GF-D8 (cell line): ENCODE measurements around the gene BTBD17.
A peak's percentile ranks its signal among the peaks of the same experiment; 100 is the strongest.

ENCODE experiments used
- DNase-seq: peaks from one replicate; lab custom pipeline; 2025; lab: John Stamatoyannopoulos, UW

The BTBD17 gene

DNA sequence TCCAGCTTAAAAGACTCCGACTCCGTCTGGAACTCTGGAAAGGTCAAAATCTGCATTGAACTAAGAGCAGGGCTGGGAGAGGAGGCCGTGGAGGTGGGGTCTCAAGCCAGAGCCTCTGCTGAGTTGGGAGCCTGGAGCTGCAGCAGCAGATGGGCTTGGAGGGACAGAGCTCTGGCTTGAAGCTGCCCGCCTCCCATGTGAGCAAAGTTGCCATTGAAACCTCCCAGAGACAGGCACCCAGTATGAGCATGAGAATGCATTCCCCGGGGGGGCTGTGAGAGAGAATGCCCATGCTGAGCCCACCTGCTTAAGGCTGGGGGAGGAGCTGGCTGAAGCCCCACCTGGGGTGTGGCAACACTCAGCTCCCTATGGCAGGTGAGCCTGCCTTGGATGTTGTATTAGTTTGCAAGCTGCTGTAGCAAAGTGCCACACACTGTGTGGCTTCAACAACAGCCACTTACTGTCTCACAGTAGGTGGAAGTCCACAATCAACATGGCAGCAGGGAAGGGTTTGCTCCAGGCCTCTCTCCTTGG lies 26.1 kb downstream of the BTBD17 start:
- no peak for DNase-seq

DNA sequence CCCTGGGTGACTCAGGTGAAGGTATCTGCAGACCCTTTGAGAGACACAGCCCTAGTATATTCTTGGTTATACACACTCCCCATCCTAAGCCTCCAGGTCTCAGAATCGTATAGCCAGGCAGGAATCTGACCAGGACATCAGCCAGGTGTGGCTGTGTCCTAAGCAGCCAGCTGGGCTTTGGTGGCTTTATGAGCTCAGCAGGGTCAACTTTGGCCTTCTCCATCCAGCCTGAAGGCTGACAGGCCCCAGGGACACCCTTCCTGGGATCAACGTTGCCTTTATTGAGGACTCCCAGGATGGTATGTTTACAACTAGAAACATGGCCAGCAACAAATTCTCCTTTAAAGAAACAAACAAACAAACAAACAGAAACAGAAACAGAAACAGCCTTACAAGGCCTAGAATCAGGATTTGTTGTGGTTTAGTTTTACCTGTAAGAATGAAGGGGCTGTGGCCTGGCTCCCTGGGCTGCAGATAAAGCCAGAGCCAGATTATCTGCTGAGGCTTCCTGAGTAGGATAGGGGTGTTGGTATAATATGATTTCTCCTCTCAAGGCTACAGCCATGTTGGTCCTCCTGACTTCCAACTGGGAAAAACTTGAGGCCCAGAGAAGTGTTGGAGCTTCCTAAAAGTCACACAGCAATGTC lies 27.2 kb downstream of the BTBD17 start:
- DNase-seq: no peak

DNA sequence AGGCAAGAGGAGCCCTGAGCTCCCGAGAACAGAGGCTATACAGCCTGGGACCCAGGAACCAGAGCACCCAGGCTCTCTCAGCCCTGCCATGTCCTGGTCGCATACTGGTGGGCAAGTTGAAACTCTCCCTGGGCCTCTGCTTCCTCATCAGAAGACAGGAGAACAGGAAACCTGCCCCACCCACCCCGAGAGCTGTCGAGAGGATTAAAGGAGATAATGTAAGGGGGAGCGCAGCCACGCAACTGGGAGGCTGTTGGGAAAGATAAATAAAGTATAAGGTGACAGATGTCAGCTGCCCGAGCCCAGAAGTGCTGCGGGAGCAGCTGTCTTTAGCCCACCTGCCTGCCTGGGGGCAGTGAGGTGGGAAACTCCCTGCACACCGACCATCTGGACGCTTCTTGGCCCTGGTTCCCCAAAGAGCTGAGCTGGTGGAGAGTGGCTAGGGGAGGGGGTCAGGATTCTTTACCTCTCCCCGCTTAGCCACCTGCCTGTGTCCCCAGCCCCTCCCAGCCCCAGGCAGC lies 28.8 kb downstream of the BTBD17 start:
- DNase-seq: no peak

DNA sequence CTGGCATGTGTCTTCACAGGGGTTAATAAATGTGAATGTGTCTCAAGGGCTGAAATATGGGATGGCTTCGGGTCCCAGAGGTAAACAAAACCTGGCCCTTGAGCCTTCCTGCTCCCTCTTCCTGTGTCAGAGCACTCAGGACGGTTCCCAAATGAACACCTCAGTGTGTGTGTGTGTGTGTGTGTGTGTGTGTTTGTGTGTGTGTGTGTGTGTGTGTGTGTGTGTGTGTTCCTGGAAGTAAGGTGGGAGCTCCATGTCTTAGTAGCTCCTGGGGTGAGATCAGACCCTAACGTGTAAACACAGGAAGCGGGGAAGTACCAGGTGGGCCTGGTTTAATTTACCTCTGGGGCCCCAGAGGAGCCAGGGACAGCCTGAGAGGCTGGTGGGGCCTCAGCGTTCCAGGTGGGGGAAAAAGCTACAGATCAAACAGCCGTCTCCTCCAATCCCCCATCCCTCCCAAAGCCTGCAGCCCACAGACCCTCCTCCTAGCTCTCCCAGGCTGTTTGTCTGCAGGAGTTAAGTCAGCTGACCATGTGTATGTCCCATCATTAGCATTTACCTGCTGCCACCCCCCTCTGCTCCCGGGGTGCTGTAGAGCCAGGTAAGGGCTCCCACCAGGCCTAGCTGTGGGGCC lies 29.5 kb downstream of the BTBD17 start:
- DNase-seq: no peak

DNA sequence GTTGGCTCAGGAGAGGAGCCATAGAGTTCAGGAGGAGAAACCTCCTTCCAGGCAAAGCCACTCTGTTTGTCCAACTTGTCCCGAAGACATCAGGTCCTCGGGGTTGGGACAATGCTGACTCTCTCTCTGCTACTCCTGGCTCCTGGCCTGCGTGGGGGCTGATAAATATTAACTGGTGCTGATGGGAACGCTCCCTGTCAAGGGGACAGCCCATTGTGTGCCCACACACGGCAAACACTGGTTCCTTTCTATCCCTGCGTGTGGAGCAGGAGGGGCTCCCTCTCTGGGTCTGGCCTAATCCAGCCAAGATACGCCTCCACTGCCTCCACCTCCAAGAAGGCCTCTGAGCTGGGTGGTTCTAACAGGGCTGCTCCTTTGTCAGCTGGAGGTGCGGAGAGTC lies 31.2 kb downstream of the BTBD17 start:
- DNase-seq: no peak

DNA sequence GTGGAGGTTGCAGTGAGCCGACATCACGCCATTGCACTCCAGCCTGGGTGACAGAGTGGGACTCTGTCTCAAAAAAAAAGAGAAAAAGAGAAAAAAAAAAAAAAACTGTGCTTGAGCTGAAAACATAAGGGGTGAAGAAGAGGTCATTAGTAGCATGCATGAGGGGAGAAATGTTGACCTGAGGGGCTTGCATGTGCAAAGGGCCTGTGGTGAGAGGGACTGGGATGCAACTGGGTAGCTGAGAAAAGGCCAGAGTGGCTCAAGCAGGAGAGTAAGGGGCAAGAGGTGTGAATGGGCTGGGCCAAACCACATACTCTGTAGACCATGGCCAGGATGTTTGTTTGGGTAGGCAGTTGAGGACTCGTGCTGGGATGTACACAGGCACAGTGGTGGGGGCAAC lies 32.3 kb downstream of the BTBD17 start:
- DNase-seq: no peak

DNA sequence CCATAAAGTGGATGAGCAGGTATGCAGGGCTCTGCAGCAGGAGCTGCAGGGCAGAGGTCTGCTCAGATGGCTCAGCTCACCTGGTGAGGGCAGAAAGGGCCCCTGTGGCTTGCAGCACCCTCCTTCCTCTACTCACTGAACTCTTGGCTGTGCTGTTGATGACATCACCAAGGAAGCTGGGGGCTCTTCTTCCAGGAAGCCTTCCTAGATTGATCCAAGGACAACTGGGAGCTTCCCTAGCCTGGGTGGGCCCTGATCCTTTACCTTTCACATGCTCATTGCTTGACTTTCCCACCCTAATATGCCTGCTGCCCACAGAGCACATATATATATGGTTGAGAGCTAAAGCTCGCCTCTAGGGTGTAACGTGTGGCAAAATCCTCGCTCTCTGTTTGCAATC lies 33.2 kb downstream of the BTBD17 start:
- DNase-seq: no peak

DNA sequence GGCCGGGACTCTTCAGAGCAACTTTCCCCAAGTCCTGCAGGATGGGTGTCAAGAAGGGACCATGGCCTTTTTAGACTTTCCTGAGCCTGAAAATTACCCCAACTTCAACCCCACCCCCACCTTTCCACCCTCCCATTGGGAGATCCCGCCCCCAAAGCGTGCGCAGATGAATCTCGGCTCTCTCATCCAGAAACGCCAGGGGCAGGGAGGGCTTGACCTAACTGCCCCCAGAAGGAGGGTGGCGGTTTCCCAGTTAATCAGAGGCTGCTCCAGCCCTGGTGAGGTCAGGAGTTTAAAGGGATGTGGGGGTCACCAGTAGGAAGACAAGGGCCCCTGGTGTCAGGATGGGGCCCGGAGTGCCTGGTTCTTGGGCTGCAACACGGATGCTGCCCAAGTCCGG lies 35.2 kb downstream of the BTBD17 start:
- no peak for DNase-seq

DNA sequence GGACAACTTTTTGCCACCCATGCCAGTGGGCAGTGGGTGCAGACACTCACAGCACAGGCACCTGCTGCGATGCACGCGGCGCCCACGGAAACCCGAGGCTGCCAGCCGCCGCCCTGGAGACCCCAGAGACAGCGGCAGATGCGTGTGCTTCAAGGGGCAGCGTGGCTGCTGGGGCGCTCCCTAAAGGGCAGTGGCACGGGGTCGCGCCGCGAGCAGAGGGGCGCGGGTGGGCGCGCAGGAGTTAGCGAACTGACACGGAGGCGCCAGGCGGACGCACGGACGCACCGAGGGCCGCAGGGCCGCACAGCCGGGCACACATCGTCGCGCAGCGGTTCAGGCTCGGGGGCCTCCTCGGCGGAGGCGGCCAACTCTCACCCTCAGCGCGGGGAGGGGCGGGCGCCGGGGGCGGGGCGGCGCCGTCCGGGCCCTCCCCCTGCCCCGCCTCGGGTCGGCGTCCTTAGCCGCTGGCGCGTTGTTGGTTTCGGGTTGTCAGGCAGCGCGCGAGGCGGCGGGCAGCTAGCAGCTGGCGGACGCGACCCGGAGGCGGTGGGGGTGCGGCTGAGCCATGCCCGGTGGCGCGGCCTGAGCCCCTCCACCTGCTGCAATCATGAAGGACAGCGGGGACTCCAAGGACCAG lies 35.8 kb downstream of the BTBD17 start, which contains the start of gene KIF19:
Gene KIF19 (plus strand): TSS at position 484 of the 637 bp plus-strand sequence. CDS start 124 bp downstream, at position 608.
- no peak for DNase-seq

DNA sequence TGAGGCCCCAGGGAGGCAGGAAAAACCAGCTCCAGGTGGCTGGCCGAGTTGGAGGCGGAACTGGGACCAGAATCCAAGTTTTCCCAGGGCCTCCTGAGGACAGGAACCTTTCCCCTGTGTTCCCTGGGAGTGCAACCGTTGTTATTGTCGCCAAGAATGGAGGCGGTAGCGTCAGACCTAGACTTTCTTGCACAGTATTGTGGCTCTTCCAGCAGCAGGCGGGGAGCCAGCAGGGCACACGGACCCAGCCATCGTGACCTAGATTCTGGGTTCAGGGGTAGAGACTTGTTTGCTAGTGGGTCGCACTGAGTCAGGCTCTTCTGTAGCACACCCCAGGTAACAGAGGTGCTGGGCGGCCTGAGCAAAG lies 36.3 kb downstream of the BTBD17 start:
- DNase-seq: no peak

DNA sequence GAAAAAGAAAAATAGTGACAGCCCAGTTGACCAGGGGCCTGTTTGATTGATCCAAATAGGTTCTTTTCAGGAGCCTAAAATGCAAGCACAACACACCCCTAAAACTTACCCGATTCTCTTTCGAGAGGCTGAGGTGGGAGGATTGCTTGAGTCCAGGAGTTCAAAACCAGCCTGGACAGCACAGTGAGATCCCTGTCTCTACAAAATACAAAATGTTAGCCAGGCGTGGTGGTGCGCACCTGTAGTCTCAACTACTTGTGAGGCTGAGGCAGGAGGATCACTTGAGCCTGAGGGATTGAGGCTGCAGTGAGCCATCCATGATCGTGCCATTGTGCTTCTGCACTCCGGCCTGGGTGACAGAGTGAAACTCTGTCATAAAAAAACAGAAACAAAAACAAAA lies 37.1 kb downstream of the BTBD17 start:
- no peak for DNase-seq

DNA sequence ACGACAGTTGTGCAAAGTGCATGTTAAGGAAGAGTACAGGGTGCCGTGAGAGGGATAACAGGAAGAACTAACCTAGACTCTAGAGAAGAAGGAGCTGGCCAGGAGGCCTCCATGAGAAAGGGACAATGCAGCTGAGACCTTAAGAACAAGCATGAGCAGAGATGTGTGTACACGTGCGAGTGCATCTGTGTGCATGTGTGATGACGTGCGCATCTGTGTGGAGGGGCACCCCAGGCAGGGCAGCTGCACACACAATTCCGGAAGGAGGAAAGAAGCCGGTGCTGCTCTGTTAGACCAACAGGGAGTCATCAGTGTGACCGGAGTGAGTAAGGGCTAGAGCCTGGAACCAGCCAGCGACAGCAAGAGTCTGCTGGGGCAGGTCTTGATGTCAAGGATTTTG lies 43.3 kb downstream of the BTBD17 start:
- DNase-seq: no peak

DNA sequence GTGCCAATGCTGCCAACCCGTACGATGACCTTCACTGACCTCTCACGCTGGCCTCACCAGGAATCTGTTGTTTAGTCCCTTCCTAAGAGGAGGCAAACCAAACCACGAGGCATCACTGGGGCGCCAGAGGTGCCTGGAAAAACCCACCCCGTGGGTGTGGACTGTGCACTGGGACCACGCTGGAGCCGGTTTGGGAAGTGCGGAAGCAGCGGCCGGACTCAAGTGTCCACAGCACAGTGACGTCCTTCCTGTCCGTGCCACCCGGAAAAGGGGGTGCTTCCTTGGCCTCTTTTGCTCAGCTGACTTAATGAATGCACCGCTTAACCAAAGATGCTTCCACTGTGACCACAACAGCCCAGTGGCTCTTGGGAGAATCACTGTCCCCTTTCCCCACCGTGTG lies 44.6 kb downstream of the BTBD17 start:
- DNase-seq: no peak

DNA sequence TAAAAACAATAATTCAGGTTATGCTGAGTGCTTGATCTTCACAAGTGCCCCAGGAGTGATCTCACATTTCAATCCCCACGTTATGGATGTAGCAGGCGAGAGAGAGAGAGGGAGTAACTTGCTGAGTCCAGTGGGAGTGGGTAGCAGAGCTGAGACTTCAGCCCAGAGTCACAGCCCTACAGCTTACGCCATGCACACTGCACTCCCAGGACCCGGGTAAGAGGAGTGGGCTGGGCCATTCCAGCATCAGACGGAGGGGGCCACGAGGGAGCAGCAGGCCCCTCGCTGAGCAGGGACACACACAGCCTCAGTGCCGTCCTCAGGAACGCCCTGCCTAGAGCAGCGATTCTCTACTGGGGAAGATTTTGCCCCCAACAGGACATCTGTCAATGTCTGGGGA lies 45.4 kb downstream of the BTBD17 start:
- DNase-seq: no peak

DNA sequence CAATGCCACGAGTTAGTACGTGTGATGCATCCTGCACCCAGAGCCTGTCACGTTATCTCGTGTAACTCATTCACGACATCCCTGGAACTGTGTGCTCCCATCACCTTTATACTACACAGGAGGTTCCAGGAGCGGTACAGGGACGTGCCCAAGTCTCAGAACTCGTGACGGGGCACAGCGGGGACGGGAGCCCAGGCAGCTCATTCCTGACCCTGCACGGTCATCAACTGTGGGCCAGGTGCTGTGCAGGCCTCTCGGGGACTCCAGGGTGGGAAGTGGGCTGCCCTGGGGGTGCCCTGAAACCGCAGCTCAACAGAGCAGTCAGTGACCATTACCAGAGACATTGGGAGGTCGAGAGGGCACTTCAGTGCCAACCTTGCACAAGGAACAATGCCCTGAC lies 46.8 kb downstream of the BTBD17 start:
- DNase-seq: no peak

DNA sequence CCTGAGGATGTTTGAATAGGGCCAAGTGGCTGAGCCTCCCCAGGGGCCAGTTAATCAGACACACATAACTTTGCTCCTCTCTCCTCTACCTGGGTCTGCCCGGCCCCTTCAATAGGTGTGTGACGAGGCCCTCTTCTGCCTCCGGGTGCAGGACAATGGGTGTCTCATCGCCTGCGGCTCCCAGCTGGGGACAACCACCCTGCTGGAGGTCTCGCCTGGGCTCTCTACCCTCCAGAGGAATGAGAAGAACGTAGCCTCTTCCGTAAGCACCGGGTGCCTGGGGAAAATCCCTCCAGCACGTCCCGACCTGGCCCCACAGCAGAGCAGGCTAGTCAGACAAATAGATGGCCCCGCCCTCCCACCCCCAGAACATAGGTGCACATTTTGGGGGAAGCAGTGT lies 51.8 kb downstream of the BTBD17 start:
- no peak for DNase-seq

DNA sequence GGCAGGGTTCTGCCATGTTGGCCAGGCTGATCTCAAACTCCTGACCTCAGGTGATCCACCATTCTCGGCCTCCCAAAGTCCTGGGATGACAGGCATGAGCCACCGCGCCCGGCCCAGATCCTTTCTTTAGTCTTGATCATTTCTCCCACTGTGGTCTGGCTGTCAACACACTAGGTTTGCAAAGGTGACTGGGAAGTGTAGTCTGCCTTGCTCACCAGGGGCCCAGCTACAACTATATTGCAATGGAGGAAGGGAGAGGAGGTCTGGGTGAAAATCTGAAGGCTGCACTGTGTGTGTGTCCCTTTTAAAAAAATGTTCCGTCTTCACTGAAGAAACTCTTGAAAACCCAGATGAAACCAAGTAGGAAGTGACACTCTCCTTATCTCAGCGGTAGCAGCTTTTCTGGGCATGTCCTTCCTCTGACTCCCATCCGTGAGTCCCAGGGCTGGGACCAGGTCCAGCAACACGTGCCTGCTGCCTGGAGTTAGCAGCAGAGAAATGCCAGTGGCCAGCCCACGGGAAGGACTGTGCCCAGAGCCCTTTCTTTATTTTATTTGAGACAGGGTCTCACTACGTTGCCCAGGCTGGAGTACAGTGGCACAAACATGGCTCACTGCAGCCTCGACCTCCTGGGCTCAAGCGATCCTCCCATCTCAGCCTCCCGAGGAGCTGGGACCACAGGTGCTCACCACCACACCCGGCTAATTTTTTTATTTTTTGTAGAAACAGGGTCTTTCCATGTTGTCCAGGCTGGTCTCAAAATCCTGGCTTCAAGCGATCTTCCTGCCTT lies 53.5 kb downstream of the BTBD17 start:
- peak; percentile 62 for DNase-seq
